Fibroblast of upper back skin (primary cell): ENCODE data around the gene KCNC1.

Source experiments
- DNase-seq: peaks from one replicate; pipeline ENCODE4 v3.0.0-alpha.2; 2013

The KCNC1 gene

GRCh38 chr11:17799147-17799546 lies 64.6 kb downstream of the KCNC1 start:
- DNase-seq, result no peak

- no peak for DNase-seq
Observed at GRCh38 chr11:17801166-17801565, 66.6 kb downstream of the KCNC1 start.

- no peak for DNase-seq
Observed at GRCh38 chr11:17802491-17802890, 67.9 kb downstream of the KCNC1 start.

GRCh38 chr11:17803754-17804334 lies 69.3 kb downstream of the KCNC1 start:
- no peak for DNase-seq

- no peak for DNase-seq
Observed at GRCh38 chr11:17805043-17805442, 70.5 kb downstream of the KCNC1 start.

GRCh38 chr11:17805873-17806272 lies 71.3 kb downstream of the KCNC1 start:
- DNase-seq, result no peak

- no peak for DNase-seq
Observed at GRCh38 chr11:17807034-17807433, 72.5 kb downstream of the KCNC1 start.

- no peak for DNase-seq
Observed at GRCh38 chr11:17810041-17810440, 75.5 kb downstream of the KCNC1 start.

- DNase-seq, result peak; percentile 43
Observed at GRCh38 chr11:17810746-17811145, 76.2 kb downstream of the KCNC1 start.

GRCh38 chr11:17811352-17811751 lies 76.8 kb downstream of the KCNC1 start:
- DNase-seq, result no peak

GRCh38 chr11:17812091-17812864 lies 77.7 kb downstream of the KCNC1 start:
- no peak for DNase-seq

- DNase-seq, result no peak
Observed at GRCh38 chr11:17812865-17813187, 78.2 kb downstream of the KCNC1 start.

- DNase-seq, result peak; percentile 27
Observed at GRCh38 chr11:17813391-17814059, 78.9 kb downstream of the KCNC1 start.

- DNase-seq, result no peak
Observed at GRCh38 chr11:17814546-17814945, 80.0 kb downstream of the KCNC1 start.

GRCh38 chr11:17816232-17816931 lies 81.8 kb downstream of the KCNC1 start:
- DNase-seq, result no peak

GRCh38 chr11:17821648-17822400 lies 87.2 kb downstream of the KCNC1 start:
- peak; percentile 63 for DNase-seq

GRCh38 chr11:17822401-17822781 lies 87.8 kb downstream of the KCNC1 start:
- no peak for DNase-seq

GRCh38 chr11:17827006-17827405 lies 92.4 kb downstream of the KCNC1 start:
- no peak for DNase-seq

- DNase-seq, result peak; percentile 78
Observed at GRCh38 chr11:17828311-17828751, 93.8 kb downstream of the KCNC1 start.

GRCh38 chr11:17831228-17831627 lies 96.6 kb downstream of the KCNC1 start:
- no peak for DNase-seq

GRCh38 chr11:17831883-17832282 lies 97.3 kb downstream of the KCNC1 start:
- DNase-seq, result no peak
